Thymus (tissue), 11 donors: Measurements from ENCODE around the gene CPA5. TPM values are rescaled to one million over a fixed set of nuclear protein-coding genes. Genes with fewer than 3 reads are reported as not detected.

Experiments used
- DNase-seq, 9 donors: peaks; one replicate each; pipeline ENCODE4 v3.0.0-alpha.2; 2013; ENCODE audit warnings: low spot score in 9 of 9, low read depth in 6 of 9, missing footprints in 1 of 9
- H3K27ac ChIP-seq, 2 donors: one replicate each; pipeline ENCODE4 v1.5.1; 2013; ENCODE audit warnings: control low read depth in 1 of 2, low read depth in 1 of 2, low read length in 1 of 2, mild to moderate bottlenecking in 1 of 2, moderate library complexity in 1 of 2
- H3K27me3 ChIP-seq, 2 donors: one replicate each; pipeline ENCODE4 v1.5.1; 2013; ENCODE audit warnings: low read length in 1 of 2; ENCODE audit not compliant: control insufficient read depth in 2 of 2, insufficient read depth in 1 of 2
- H3K36me3 ChIP-seq, 2 donors: one replicate each; pipeline ENCODE4 v1.5.1; 2013; ENCODE audit warnings: low read length in 1 of 2, mild to moderate bottlenecking in 1 of 2, moderate library complexity in 1 of 2; ENCODE audit not compliant: control insufficient read depth in 2 of 2, insufficient read depth in 2 of 2
- H3K4me1 ChIP-seq, 2 donors: one replicate each; pipeline ENCODE4 v1.5.1; 2013; ENCODE audit warnings: low read length in 2 of 2; ENCODE audit not compliant: control insufficient read depth in 2 of 2, insufficient read depth in 2 of 2
- H3K4me3 ChIP-seq, 2 donors: one replicate each; pipeline ENCODE4 v1.5.1; 2013; ENCODE audit warnings: low read length in 2 of 2, control low read depth in 1 of 2, mild to moderate bottlenecking in 1 of 2
- H3K9me3 ChIP-seq, 2 donors: one replicate each; pipeline ENCODE4 v1.5.1; 2013; ENCODE audit warnings: low read length in 1 of 2, mild to moderate bottlenecking in 1 of 2; ENCODE audit not compliant: control insufficient read depth in 2 of 2, insufficient read depth in 1 of 2
- WGBS: extraction: QIAGEN DNeasy Blood & Tissue Kit; methylation state at CpG from one replicate; pipeline ENCODE4 v1.1.7; 2013; 5-methylcytosine and 5-hydroxymethylcytosine counted together
- polyA plus RNA-seq: library from polyadenylated mRNA; stranded (reverse); fragments of 200-250 nt; gene quantifications from one replicate; pipeline ENCODE4 v1.2.3, GENCODE V29; 2013
- total RNA-seq: library from RNA; stranded (reverse); fragments of 120-200 nt; gene quantifications from one replicate; pipeline ENCODE4 v1.2.4, GENCODE V29; 2013
- donor health status: healthy.

The CPA5 gene
- total and polyA plus RNA-seq, 2 donors = 6.7 to 17.2 TPM

- H3K27ac ChIP-seq = no peak overlapping the region
- no peak overlapping the region for H3K4me3 ChIP-seq
- no peaks in the 10 kb centered on the region for H3K27me3 ChIP-seq
- DNase-seq = no peak
- H3K4me1 ChIP-seq = peaks cover 0 to 4% of the 10 kb centered on the region in 2 donors
- H3K9me3 ChIP-seq = no peaks in the 10 kb centered on the region
- 93% methylated on average over 3 of the region's 3 CpGs for WGBS
- H3K36me3 ChIP-seq = no peaks in the 10 kb centered on the region
Observed at GRCh38 chr7:130342701-130343380, 1.8 kb upstream of the CPA5 start.

GRCh38 chr7:130345136-130345535 lies 520 bp downstream of the CPA5 start:
- 94% methylated on average over 8 of the region's 8 CpGs for WGBS
- no peaks in the 10 kb centered on the region for H3K9me3 ChIP-seq
- H3K27me3 ChIP-seq = no peaks in the 10 kb centered on the region
- H3K4me1 ChIP-seq = peaks cover 0 to 12% of the 10 kb centered on the region in 2 donors
- DNase-seq = no peak
- H3K4me3 ChIP-seq = no peak overlapping the region
- peak overlapping the region in 1 of 2 donors; percentile 46 for H3K27ac ChIP-seq
- H3K36me3 ChIP-seq = no peaks in the 10 kb centered on the region

- WGBS = 95% methylated on average over 5 of the region's 5 CpGs
- DNase-seq = no peak
- H3K4me1 ChIP-seq = peaks cover 0 to 18% of the 10 kb centered on the region in 2 donors
- H3K27ac ChIP-seq = no peak overlapping the region
- no peaks in the 10 kb centered on the region for H3K27me3 ChIP-seq
- no peaks in the 10 kb centered on the region for H3K36me3 ChIP-seq
- no peaks in the 10 kb centered on the region for H3K9me3 ChIP-seq
- H3K4me3 ChIP-seq = no peak overlapping the region
Observed at GRCh38 chr7:130345725-130346124, 1.1 kb downstream of the CPA5 start.

- Histone ChIP-seq H3K27me3 (no peaks in the 10 kb centered on the region), H3K27ac (no peak overlapping the region), H3K36me3 (no peaks in the 10 kb centered on the region), H3K9me3 (no peaks in the 10 kb centered on the region), H3K4me3 (no peak overlapping the region), H3K4me1 (peaks cover 0 to 24% of the 10 kb centered on the region in 2 donors)
- no peak for DNase-seq
- 89% methylated on average over 10 of the region's 10 CpGs for WGBS
Observed at GRCh38 chr7:130346177-130346905, 1.7 kb downstream of the CPA5 start.

GRCh38 chr7:130346941-130347340 lies 2.3 kb downstream of the CPA5 start:
- Histone ChIP-seq H3K27me3 (no peaks in the 10 kb centered on the region), H3K4me3 (no peak overlapping the region), H3K4me1 (peaks cover 0 to 30% of the 10 kb centered on the region in 2 donors), H3K27ac (no peak overlapping the region), H3K9me3 (peaks cover 0 to 2% of the 10 kb centered on the region in 2 donors), H3K36me3 (no peaks in the 10 kb centered on the region)
- DNase-seq = no peak
- 92% methylated on average over 12 of the region's 12 CpGs for WGBS

GRCh38 chr7:130349911-130350782 lies 5.5 kb downstream of the CPA5 start:
- Histone ChIP-seq H3K9me3 (peaks cover 0 to 6% of the 10 kb centered on the region in 2 donors), H3K36me3 (no peaks in the 10 kb centered on the region), H3K4me3 (no peak overlapping the region), H3K27ac (peak overlapping the region in 1 of 2 donors; percentile 65), H3K27me3 (no peaks in the 10 kb centered on the region), H3K4me1 (peaks cover 0 to 35% of the 10 kb centered on the region in 2 donors)
- 86% methylated on average over 16 of the region's 16 CpGs for WGBS
- no peak for DNase-seq

GRCh38 chr7:130350945-130351790 lies 6.6 kb downstream of the CPA5 start:
- Histone ChIP-seq H3K36me3 (no peaks in the 10 kb centered on the region), H3K9me3 (peaks cover 0 to 6% of the 10 kb centered on the region in 2 donors), H3K4me3 (no peak overlapping the region), H3K27me3 (no peaks in the 10 kb centered on the region), H3K27ac (peak overlapping the region in 1 of 2 donors; percentile 65), H3K4me1 (peaks cover 0 to 40% of the 10 kb centered on the region in 2 donors)
- no peak for DNase-seq
- WGBS = 82% methylated on average over 20 of the region's 20 CpGs

GRCh38 chr7:130351791-130352090 lies 7.1 kb downstream of the CPA5 start:
- Histone ChIP-seq H3K9me3 (peaks cover 0 to 6% of the 10 kb centered on the region in 2 donors), H3K36me3 (no peaks in the 10 kb centered on the region), H3K4me3 (no peak overlapping the region), H3K4me1 (peaks cover 0 to 46% of the 10 kb centered on the region in 2 donors), H3K27me3 (no peaks in the 10 kb centered on the region), H3K27ac (peak overlapping the region in 1 of 2 donors; percentile 11)
- WGBS = 95% methylated on average over 6 of the region's 6 CpGs
- DNase-seq = no peak
